OCI-LY3 (cell line): ENCODE results near the gene POTEJ.
"Not testable (repeated sequence)": the region's sequence is repeated elsewhere in the genome, so short reads cannot be mapped to it uniquely, and the experiment has no call there.

Experiments used
- EZH2phosphoT487 ChIP-seq: fragments of 200-600 bp; shearing (Covaris generic); IDR thresholded peaks from 2 replicates; pipeline ENCODE4 v1.6.1; 2018; ENCODE audit warnings: antibody characterized with exemption, mixed run types, low read depth
- TF ChIP-seq, protein P1 (sequence below): fragments of 200-600, 300-600 bp; sonication (generic); IDR thresholded peaks from 2 replicates; pipeline ENCODE4 v1.5.1; 2014; ENCODE audit warnings: antibody characterized with exemption, low read length, low read depth

GRCh38 chr2:130574230-130574629 lies 37.0 kb upstream of the POTEJ start:
- TF ChIP-seq, protein P1, sequence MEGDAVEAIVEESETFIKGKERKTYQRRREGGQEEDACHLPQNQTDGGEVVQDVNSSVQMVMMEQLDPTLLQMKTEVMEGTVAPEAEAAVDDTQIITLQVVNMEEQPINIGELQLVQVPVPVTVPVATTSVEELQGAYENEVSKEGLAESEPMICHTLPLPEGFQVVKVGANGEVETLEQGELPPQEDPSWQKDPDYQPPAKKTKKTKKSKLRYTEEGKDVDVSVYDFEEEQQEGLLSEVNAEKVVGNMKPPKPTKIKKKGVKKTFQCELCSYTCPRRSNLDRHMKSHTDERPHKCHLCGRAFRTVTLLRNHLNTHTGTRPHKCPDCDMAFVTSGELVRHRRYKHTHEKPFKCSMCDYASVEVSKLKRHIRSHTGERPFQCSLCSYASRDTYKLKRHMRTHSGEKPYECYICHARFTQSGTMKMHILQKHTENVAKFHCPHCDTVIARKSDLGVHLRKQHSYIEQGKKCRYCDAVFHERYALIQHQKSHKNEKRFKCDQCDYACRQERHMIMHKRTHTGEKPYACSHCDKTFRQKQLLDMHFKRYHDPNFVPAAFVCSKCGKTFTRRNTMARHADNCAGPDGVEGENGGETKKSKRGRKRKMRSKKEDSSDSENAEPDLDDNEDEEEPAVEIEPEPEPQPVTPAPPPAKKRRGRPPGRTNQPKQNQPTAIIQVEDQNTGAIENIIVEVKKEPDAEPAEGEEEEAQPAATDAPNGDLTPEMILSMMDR, result not testable (repeated sequence)
- TF ChIP-seq EZH2phosphoT487, result not testable (repeated sequence)
